ENCODE results near the gene DUSP28.

Gene DUSP28, protein sequence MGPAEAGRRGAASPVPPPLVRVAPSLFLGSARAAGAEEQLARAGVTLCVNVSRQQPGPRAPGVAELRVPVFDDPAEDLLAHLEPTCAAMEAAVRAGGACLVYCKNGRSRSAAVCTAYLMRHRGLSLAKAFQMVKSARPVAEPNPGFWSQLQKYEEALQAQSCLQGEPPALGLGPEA

DNA sequence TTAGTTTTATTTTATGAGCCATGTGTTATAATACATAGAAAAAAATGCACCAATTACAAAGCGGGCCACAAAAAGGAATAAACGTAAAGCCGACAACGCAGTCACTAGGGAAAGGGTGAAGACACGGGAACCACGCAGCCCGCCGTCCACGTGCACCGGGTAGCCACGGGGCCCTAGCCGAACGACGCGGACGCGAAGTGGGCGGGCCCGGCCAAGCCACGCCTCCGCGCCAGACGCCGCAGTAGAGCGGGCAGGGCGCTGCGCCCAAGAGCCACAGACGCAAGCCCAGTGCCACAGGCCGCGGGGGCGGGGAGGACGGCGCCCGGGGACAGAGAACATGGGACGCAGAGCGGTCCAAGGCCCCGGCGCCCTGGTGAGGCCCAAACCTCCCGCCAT, at the start of gene DUSP28:
Gene DUSP28, plus strand, starts transcription at position 274 of the 396 bp plus-strand sequence. CDS start 328 bp downstream, outside the sequence.
- DNase-seq (ENCODE audit: low read depth), result peak; percentile 89
- TF ChIP-seq, protein P1, sequence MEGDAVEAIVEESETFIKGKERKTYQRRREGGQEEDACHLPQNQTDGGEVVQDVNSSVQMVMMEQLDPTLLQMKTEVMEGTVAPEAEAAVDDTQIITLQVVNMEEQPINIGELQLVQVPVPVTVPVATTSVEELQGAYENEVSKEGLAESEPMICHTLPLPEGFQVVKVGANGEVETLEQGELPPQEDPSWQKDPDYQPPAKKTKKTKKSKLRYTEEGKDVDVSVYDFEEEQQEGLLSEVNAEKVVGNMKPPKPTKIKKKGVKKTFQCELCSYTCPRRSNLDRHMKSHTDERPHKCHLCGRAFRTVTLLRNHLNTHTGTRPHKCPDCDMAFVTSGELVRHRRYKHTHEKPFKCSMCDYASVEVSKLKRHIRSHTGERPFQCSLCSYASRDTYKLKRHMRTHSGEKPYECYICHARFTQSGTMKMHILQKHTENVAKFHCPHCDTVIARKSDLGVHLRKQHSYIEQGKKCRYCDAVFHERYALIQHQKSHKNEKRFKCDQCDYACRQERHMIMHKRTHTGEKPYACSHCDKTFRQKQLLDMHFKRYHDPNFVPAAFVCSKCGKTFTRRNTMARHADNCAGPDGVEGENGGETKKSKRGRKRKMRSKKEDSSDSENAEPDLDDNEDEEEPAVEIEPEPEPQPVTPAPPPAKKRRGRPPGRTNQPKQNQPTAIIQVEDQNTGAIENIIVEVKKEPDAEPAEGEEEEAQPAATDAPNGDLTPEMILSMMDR (IDR thresholded peaks at IDR 0.05; ENCODE audit: insufficient read depth, low read depth, low read length, missing control alignments), result no peak
- H3K4me3 ChIP-seq (ENCODE audit: low read length), result peak within 1 kb of the TSS; percentile 79

DNA sequence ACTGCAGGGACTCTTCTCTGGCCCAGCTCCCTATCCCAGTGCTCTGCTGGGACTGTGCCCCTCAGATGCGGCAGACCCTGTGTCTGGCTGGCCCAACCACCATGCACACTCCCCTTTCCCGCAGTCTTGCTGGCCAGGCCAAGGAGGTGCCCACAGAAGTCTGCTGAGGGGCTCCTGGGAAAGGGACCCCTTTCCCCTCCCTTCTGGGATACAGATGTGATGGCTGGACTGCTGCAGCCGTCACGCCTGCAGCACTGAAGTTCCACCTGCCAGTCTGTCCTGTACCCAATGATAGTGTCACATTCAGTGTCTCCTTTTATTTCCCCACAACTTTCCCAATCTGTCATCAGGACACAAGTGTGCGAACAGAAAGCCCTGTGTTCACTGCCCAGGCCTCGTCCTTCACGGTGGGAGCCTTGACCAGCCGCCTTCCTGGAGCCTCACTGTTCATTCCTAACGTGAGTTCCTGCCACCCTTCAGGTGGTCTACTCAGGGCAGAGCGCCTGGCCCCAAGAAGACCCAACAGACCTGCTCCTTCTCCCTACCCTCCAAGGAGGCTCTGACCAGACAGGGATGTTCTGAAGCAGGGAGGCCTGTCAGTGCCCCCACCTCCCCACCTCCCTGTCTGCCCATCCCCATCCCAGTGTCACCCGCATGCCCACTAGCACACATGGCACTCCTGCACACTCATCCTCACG, 49.5 kb upstream of the DUSP28 start:
- TF ChIP-seq, protein P1 (IDR thresholded peaks at IDR 0.05; ENCODE audit: insufficient read depth, low read depth, low read length, missing control alignments), result no peak
- no peak for DNase-seq (ENCODE audit: low read depth)
- no peak overlapping the region for H3K4me3 ChIP-seq (ENCODE audit: low read length)

DNA sequence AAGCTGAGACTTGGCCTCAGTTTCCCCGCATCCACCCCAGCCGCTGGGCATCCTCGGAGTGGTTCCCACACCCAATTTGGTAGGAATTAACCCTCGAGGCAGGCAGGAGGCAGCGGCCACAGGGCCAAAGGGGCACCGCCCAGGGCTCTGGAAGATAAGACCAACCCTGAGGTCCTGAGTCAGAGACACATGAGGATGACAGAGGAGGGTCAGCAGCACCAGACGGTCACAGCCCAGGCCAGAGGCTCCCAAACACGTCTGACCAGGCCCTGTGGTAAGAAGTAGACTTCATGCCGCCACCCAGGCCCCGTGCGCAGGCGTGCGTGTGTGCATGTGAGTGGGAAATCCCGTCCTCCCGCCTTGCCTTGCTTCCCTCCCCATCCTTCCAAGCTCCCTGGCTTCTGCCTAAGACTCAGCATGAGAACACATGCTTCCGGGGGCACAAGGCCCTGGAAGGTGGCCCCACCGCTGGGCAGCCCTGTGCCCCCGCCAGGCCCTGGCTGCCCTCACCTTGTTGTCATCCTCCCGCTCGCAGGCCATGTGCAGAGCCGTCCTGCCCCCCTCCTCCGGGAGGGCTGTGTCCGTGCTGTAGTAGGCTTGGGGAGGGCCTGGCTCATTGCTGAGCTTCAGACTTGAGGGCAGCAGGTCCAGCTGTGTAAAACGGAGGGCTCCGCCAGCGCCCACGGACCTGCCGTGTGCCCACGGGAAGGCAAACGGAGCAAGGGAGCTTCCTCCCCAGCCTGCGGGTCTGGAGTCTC, 48.6 kb upstream of the DUSP28 start:
- H3K4me3 ChIP-seq (ENCODE audit: low read length), result no peak overlapping the region
- TF ChIP-seq, protein P1 (IDR thresholded peaks at IDR 0.05; ENCODE audit: insufficient read depth, low read depth, low read length, missing control alignments), result no peak
- DNase-seq (ENCODE audit: low read depth), result no peak

DNA sequence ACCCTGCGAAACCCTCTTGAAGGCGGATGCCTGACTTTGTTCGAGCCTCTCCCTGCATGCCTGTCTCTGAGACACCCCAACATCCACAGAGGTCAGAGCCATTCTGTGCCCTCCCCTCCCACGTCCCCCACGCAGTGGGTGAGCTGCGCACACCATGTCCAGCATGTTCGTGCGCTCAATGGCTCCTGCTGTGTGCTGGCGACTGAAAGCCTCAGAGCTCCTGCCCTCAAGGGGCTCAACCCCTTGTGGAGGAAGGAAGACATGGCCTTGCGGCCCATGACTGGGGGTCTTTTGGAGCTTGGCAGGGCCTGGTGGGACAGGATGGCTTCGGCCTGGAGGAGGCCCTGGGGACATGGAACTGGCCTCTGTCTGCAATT, 48.1 kb upstream of the DUSP28 start:
- TF ChIP-seq, protein P1 (IDR thresholded peaks at IDR 0.05; ENCODE audit: insufficient read depth, low read depth, low read length, missing control alignments), result no peak
- no peak overlapping the region for H3K4me3 ChIP-seq (ENCODE audit: low read length)
- DNase-seq (ENCODE audit: low read depth), result no peak

DNA sequence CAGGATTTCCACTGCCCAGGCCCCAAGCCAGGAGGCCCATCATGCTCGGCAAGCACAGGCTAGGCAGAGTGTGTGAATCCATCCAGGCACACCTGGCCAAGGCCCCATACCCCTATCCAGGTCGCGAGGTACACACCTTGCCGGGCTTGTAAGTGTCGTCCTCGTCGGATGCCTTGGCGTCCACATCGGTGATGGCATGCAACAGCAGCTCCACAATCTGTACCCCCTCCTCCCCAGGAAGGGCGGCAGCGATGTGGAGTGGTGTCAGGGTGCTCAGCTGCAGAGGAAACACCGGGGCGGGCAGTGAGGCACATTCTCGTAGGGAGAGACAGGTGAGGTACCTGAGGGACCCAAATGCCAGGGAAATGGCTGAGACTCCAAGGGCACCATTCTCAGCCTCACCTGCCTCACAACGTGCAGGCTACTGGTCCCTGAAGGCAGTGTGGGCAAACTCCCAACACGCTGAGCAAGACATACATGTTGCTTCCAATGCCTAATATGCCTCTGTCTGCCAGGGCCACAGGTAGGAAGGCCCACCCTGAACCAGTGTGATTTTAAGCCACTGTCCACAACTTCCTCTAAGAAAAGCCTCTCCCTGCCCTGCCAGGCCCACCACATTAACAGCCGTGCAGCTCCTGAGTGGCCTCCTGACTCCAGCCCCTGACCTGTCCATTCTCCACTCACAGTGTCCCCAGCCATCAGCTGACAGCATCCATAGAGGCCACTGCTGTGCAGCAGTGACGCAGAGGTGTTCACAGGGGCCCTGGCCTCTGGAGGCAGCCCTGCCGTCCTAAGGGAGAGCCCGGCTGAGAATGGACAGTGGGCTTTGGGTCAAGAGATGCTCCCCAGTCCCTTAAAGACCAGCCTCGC, 47.3 kb upstream of the DUSP28 start:
- no peak overlapping the region for H3K4me3 ChIP-seq (ENCODE audit: low read length)
- TF ChIP-seq, protein P1 (IDR thresholded peaks at IDR 0.05; ENCODE audit: insufficient read depth, low read depth, low read length, missing control alignments), result no peak
- DNase-seq (ENCODE audit: low read depth), result no peak

DNA sequence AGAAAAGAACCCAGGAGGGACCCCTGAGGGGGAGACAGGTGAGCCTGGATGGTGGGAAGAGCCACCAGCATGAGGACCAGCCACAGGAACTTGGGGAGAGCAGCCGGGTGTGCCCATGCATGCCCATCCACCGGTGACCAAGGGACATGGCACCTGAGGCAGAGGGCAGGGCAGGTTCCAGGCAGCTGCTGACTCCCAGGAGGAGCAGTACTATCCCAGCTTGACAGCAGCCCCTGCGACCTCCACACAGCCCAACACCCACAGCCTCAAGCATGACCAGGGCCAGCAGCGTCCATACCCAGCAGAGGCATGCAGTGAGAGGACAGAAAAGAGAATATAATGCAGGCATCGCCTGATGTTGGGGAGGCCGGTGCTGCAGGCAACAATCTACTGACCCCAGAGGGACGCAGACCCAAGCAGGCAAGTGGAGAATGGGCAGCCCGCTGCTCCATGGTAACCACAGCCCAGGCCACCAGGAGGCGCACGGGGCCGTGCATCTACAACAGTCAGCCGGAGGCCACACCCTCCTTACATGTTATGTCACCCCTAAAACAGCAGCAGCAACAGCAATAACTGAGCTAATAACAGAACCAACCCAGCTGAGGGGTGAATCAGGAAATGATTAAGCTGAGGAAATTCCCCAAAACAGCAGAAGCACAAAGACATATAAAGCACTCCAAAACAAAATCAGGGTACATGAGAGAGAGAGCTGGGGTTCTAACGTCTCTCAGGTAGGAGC, 46.4 kb upstream of the DUSP28 start:
- TF ChIP-seq, protein P1 (IDR thresholded peaks at IDR 0.05; ENCODE audit: insufficient read depth, low read depth, low read length, missing control alignments), result peak; percentile 86
- DNase-seq (ENCODE audit: low read depth), result peak; percentile 90
- no peak overlapping the region for H3K4me3 ChIP-seq (ENCODE audit: low read length)
